DND-41 (cell line): Measurements from ENCODE around the gene ATP9B.

ENCODE experiments used
- EZH2 ChIP-seq: IDR thresholded peaks from 3 replicates; pipeline ENCODE4 v1.6.1; 2012; ENCODE audit warnings: borderline replicate concordance, low read depth, mild to moderate bottlenecking, moderate library complexity, low read length, inconsistent platforms; ENCODE audit not compliant: severe bottlenecking
- TF ChIP-seq, protein P1 (sequence below): IDR thresholded peaks from 2 replicates; pipeline ENCODE4 v1.5.1; 2012; ENCODE audit warnings: borderline replicate concordance, low read length, moderate library complexity, mild to moderate bottlenecking; ENCODE audit not compliant: poor library complexity, severe bottlenecking; ENCODE audit errors: extremely low read depth

DNA sequence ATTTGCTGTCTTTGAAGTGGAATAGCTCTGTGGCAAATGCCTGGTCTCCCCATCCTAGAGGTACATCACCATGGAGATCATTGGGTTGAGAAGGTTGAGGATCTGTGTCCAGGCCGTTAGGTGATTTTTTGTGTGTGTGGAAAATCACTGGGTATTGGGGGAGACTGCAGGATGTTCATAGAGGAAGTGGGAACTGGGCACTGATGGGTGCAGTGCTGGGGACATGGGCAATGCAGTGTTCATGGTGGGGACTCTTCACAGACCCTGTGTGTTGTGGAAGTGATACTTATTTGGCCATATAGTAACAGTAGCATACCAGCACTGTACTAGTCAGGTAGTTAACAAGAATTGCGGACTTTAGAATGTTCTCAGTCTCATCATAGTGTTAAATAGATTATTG, 34.9 kb downstream of the ATP9B start:
- TF ChIP-seq, protein P1, sequence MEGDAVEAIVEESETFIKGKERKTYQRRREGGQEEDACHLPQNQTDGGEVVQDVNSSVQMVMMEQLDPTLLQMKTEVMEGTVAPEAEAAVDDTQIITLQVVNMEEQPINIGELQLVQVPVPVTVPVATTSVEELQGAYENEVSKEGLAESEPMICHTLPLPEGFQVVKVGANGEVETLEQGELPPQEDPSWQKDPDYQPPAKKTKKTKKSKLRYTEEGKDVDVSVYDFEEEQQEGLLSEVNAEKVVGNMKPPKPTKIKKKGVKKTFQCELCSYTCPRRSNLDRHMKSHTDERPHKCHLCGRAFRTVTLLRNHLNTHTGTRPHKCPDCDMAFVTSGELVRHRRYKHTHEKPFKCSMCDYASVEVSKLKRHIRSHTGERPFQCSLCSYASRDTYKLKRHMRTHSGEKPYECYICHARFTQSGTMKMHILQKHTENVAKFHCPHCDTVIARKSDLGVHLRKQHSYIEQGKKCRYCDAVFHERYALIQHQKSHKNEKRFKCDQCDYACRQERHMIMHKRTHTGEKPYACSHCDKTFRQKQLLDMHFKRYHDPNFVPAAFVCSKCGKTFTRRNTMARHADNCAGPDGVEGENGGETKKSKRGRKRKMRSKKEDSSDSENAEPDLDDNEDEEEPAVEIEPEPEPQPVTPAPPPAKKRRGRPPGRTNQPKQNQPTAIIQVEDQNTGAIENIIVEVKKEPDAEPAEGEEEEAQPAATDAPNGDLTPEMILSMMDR: no peak
- TF ChIP-seq EZH2: no peak
